ENCODE measurements around the gene COLEC11. TPM values are rescaled to one million over a fixed set of nuclear protein-coding genes. Genes with fewer than 3 reads are reported as not detected.

Gene COLEC11
- total RNA-seq, 5 donors from 2014 or later (not counting 1 experiment from before 2014, with no cell fraction given): 0.35 to 1.8 TPM; not detected in 3

- Mint-ChIP-seq H3K27ac (no peak overlapping the region), H3K9me3 (no peaks in the 10 kb centered on the region), H3K4me1 (no peaks in the 10 kb centered on the region), H3K27me3 (no peaks in the 10 kb centered on the region), H3K36me3 (peaks cover 43% of the 10 kb centered on the region), H3K4me3 (no peak overlapping the region)
- DNase-seq (no peak), ATAC-seq (replicated peaks in 1 of 4) (peak in 1 of 4 experiments; percentile 9)
- no peaks in the 10 kb centered on the region for H3K9me3 ChIP-seq
- H3K27me3 ChIP-seq (replicated peaks in 1 of 2; ENCODE audit: control insufficient read depth in 2 of 2, extremely low read depth in 1 of 2, insufficient read depth in 2 of 2, low read length in 1 of 2): no peaks in the 10 kb centered on the region
- ChIA-PET CTCF (no interaction called here), POLR2A (interaction anchor here in 1 of 2 donors (0.6 kb wide), 1 partner anchor 1929 kb away, joined by 3 read pairs; no protein-coding TSS in a partner anchor)
- H3K4me1 ChIP-seq (ENCODE audit: control insufficient read depth in 1 of 2, extremely low read depth in 1 of 2, insufficient read depth in 2 of 2, low read length in 2 of 2): no peaks in the 10 kb centered on the region
- no peak overlapping the region for H3K27ac ChIP-seq (ENCODE audit: low read length)
- peaks cover 9 to 22% of the 10 kb centered on the region in 2 donors for H3K36me3 ChIP-seq (ENCODE audit: control insufficient read depth in 2 of 2, extremely low read depth in 1 of 2, insufficient read depth in 1 of 2, low read length in 1 of 2)
- WGBS (ENCODE audit: insufficient coverage): 80% methylated on average over 2 of the region's 5 CpGs
- no peak overlapping the region for H3K4me3 ChIP-seq (ENCODE audit: control insufficient read depth in 1 of 2, extremely low read depth in 1 of 2, low read length in 1 of 2)
These were observed 7.9 kb upstream of the COLEC11 start for GRCh38 chr2:3587021-3587420.

- POLR2A ChIA-PET: no interaction called here
- H3K27ac ChIP-seq (ENCODE audit: low read length): no peak overlapping the region
- peaks cover 9 to 18% of the 10 kb centered on the region in 2 donors for H3K36me3 ChIP-seq (ENCODE audit: control insufficient read depth in 2 of 2, extremely low read depth in 1 of 2, insufficient read depth in 1 of 2, low read length in 1 of 2)
- Mint-ChIP-seq H3K27me3 (no peaks in the 10 kb centered on the region), H3K4me1 (no peaks in the 10 kb centered on the region), H3K27ac (no peak overlapping the region), H3K36me3 (peaks cover 43% of the 10 kb centered on the region), H3K9me3 (no peaks in the 10 kb centered on the region), H3K4me3 (no peak overlapping the region)
- no peaks in the 10 kb centered on the region for H3K27me3 ChIP-seq (replicated peaks in 1 of 2; ENCODE audit: control insufficient read depth in 2 of 2, extremely low read depth in 1 of 2, insufficient read depth in 2 of 2, low read length in 1 of 2)
- no peak for DNase-seq
- no peak for ATAC-seq (replicated peaks in 1 of 4)
- no peaks in the 10 kb centered on the region for H3K9me3 ChIP-seq
- 92% methylated on average over 2 of the region's 6 CpGs for WGBS (ENCODE audit: insufficient coverage)
- no peak overlapping the region for H3K4me3 ChIP-seq (ENCODE audit: control insufficient read depth in 1 of 2, extremely low read depth in 1 of 2, low read length in 1 of 2)
- no peaks in the 10 kb centered on the region for H3K4me1 ChIP-seq (ENCODE audit: control insufficient read depth in 1 of 2, extremely low read depth in 1 of 2, insufficient read depth in 2 of 2, low read length in 2 of 2)
- CTCF ChIA-PET: interaction anchor here in 1 of 2 donors (0.7 kb wide), 1 partner anchor 162 kb away, joined by 4 read pairs; no protein-coding TSS in a partner anchor
These were observed 7.5 kb upstream of the COLEC11 start for GRCh38 chr2:3587432-3587831.

GRCh38 chr2:3588084-3588483 lies 6.8 kb upstream of the COLEC11 start:
- Histone ChIP-seq H3K36me3 (ENCODE audit: control insufficient read depth in 2 of 2, extremely low read depth in 1 of 2, insufficient read depth in 1 of 2, low read length in 1 of 2) (peaks cover 9 to 12% of the 10 kb centered on the region in 2 donors), H3K4me3 (ENCODE audit: control insufficient read depth in 1 of 2, extremely low read depth in 1 of 2, low read length in 1 of 2) (no peak overlapping the region), H3K9me3 (no peaks in the 10 kb centered on the region), H3K27me3 (replicated peaks in 1 of 2; ENCODE audit: control insufficient read depth in 2 of 2, extremely low read depth in 1 of 2, insufficient read depth in 2 of 2, low read length in 1 of 2) (no peaks in the 10 kb centered on the region), H3K4me1 (ENCODE audit: control insufficient read depth in 1 of 2, extremely low read depth in 1 of 2, insufficient read depth in 2 of 2, low read length in 2 of 2) (no peaks in the 10 kb centered on the region), H3K27ac (ENCODE audit: low read length) (no peak overlapping the region)
- H3K36me3 Mint-ChIP-seq: peaks cover 43% of the 10 kb centered on the region
- ATAC-seq (replicated peaks in 1 of 4) (peak in 1 of 4 experiments; percentile 19), DNase-seq (no peak)
- ChIA-PET CTCF (interaction anchor here in 1 of 2 donors (0.7 kb wide), 1 partner anchor 163 kb away, joined by 4 read pairs; no protein-coding TSS in a partner anchor), POLR2A (interaction anchor here (0.6 kb wide), 2 partner anchors 9 to 50 kb away, joined by 3 read pairs; no protein-coding TSS in a partner anchor)
- no peak overlapping the region for H3K4me3 Mint-ChIP-seq
- no peaks in the 10 kb centered on the region for H3K4me1 Mint-ChIP-seq
- H3K9me3 Mint-ChIP-seq: no peaks in the 10 kb centered on the region
- no peak overlapping the region for H3K27ac Mint-ChIP-seq
- 77% methylated on average over 3 of the region's 7 CpGs for whole genome bisulfite sequencing (ENCODE audit: insufficient coverage)
- H3K27me3 Mint-ChIP-seq: no peaks in the 10 kb centered on the region

- no peaks in the 10 kb centered on the region for H3K9me3 ChIP-seq
- no peak overlapping the region for H3K27ac Mint-ChIP-seq
- CTCF ChIA-PET: no interaction called here
These were observed 5.8 kb upstream of the COLEC11 start for GRCh38 chr2:3589086-3589485.

DNA sequence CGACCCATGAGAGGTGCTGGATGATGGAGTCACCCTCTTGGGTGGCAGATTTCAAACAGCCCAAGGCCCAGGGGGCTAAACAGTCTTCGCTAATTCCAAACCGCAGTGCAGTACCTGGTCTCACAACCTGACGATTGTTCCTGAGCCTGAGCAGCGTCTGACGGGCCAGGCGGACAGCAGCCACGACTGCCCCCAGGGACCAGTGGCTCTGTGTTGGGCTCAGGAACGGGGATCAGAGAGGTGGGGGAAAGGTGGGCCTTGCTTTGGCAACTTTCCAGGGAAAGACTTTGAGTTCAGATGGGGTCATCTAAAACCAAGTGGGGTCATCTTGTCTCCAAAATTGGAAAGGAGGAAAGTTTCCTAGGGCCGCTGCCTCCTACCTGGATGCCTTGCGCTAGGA lies 492 bp downstream of the COLEC11 start:
- ATAC-seq (replicated peaks in 1 of 4): no peak
- Histone ChIP-seq H3K36me3 (ENCODE audit: control insufficient read depth in 2 of 2, extremely low read depth in 1 of 2, insufficient read depth in 1 of 2, low read length in 1 of 2) (no peaks in the 10 kb centered on the region), H3K27ac (ENCODE audit: low read length) (no peak overlapping the region), H3K9me3 (no peaks in the 10 kb centered on the region), H3K27me3 (replicated peaks in 1 of 2; ENCODE audit: control insufficient read depth in 2 of 2, extremely low read depth in 1 of 2, insufficient read depth in 2 of 2, low read length in 1 of 2) (peaks cover 2 to 3% of the 10 kb centered on the region in 2 experiments), H3K4me1 (ENCODE audit: control insufficient read depth in 1 of 2, extremely low read depth in 1 of 2, insufficient read depth in 2 of 2, low read length in 2 of 2) (no peaks in the 10 kb centered on the region), H3K4me3 (ENCODE audit: control insufficient read depth in 1 of 2, extremely low read depth in 1 of 2, low read length in 1 of 2) (no peak overlapping the region)
- peak in 1 of 35 experiments; percentile 4 for DNase-seq
- peaks cover 16% of the 10 kb centered on the region for H3K36me3 Mint-ChIP-seq
- WGBS (ENCODE audit: insufficient coverage): 94% methylated on average over 8 of the region's 11 CpGs
- POLR2A ChIA-PET: no interaction called here
- no peak overlapping the region for H3K27ac Mint-ChIP-seq
- peaks cover 0 to 13% (median 5%) of the 10 kb centered on the region in 3 donors for H3K4me1 Mint-ChIP-seq
- peaks cover 0 to 8% of the 10 kb centered on the region in 2 donors for H3K27me3 Mint-ChIP-seq
- no peaks in the 10 kb centered on the region for H3K9me3 Mint-ChIP-seq
- H3K4me3 Mint-ChIP-seq: no peak overlapping the region
- CTCF ChIA-PET: no interaction called here

More at GRCh38 chr2:3589086-3589485, 5.8 kb upstream of the COLEC11 start:
- WGBS (ENCODE audit: insufficient coverage): 94% methylated on average over 7 of the region's 11 CpGs
- no peak overlapping the region for H3K27ac ChIP-seq (ENCODE audit: low read length)
- no peak overlapping the region for H3K4me3 Mint-ChIP-seq
- DNase-seq (no peak), ATAC-seq (replicated peaks in 1 of 4) (no peak)
- H3K4me1 Mint-ChIP-seq: no peaks in the 10 kb centered on the region
- no peaks in the 10 kb centered on the region for H3K27me3 ChIP-seq (replicated peaks in 1 of 2; ENCODE audit: control insufficient read depth in 2 of 2, extremely low read depth in 1 of 2, insufficient read depth in 2 of 2, low read length in 1 of 2)
- peaks cover 7 to 9% of the 10 kb centered on the region in 2 donors for H3K36me3 ChIP-seq (ENCODE audit: control insufficient read depth in 2 of 2, extremely low read depth in 1 of 2, insufficient read depth in 1 of 2, low read length in 1 of 2)
- no peaks in the 10 kb centered on the region for H3K27me3 Mint-ChIP-seq
- H3K4me3 ChIP-seq (ENCODE audit: control insufficient read depth in 1 of 2, extremely low read depth in 1 of 2, low read length in 1 of 2): no peak overlapping the region
- H3K36me3 Mint-ChIP-seq: peaks cover 40% of the 10 kb centered on the region
- H3K4me1 ChIP-seq (ENCODE audit: control insufficient read depth in 1 of 2, extremely low read depth in 1 of 2, insufficient read depth in 2 of 2, low read length in 2 of 2): no peaks in the 10 kb centered on the region
- POLR2A ChIA-PET: no interaction called here
- no peaks in the 10 kb centered on the region for H3K9me3 Mint-ChIP-seq

GRCh38 chr2:3595985-3596384 lies 1.1 kb downstream of the COLEC11 start:
- ChIA-PET CTCF (no interaction called here), POLR2A (no interaction called here)
- Histone ChIP-seq H3K27me3 (replicated peaks in 1 of 2; ENCODE audit: control insufficient read depth in 2 of 2, extremely low read depth in 1 of 2, insufficient read depth in 2 of 2, low read length in 1 of 2) (peaks cover 2 to 3% of the 10 kb centered on the region in 2 experiments), H3K4me1 (ENCODE audit: control insufficient read depth in 1 of 2, extremely low read depth in 1 of 2, insufficient read depth in 2 of 2, low read length in 2 of 2) (no peaks in the 10 kb centered on the region), H3K9me3 (no peaks in the 10 kb centered on the region), H3K36me3 (ENCODE audit: control insufficient read depth in 2 of 2, extremely low read depth in 1 of 2, insufficient read depth in 1 of 2, low read length in 1 of 2) (no peaks in the 10 kb centered on the region), H3K4me3 (ENCODE audit: control insufficient read depth in 1 of 2, extremely low read depth in 1 of 2, low read length in 1 of 2) (no peak overlapping the region), H3K27ac (ENCODE audit: low read length) (no peak overlapping the region)
- Mint-ChIP-seq H3K9me3 (no peaks in the 10 kb centered on the region), H3K36me3 (peaks cover 16% of the 10 kb centered on the region), H3K4me1 (peaks cover 0 to 13% (median 5%) of the 10 kb centered on the region in 3 donors), H3K27me3 (peaks cover 0 to 8% of the 10 kb centered on the region in 2 donors), H3K27ac (no peak overlapping the region), H3K4me3 (no peak overlapping the region)
- 35% methylated on average over 4 of the region's 6 CpGs for WGBS (ENCODE audit: insufficient coverage)
- DNase-seq: peak in 3 of 35 experiments; percentile 5 to 23 (median 22)
- peak in 1 of 4 experiments; percentile 69 for ATAC-seq (replicated peaks in 1 of 4)

Data from T-cell (primary cell).